Heart right ventricle (tissue), 16 donors: ENCODE measurements around the gene AKT3. TPM values are rescaled to one million over a fixed set of nuclear protein-coding genes. Genes with fewer than 3 reads are reported as not detected.

Source experiments
- ATAC-seq, 8 donors: fragments of 200-7000 bp; cut with Tn5 transposase; one replicate each; pipeline ENCODE4 v1.9.1; 2020; ENCODE audit warnings: mild to moderate bottlenecking in 8 of 8, moderate library complexity in 8 of 8, moderate number of reproducible peaks in 1 of 8
- DNase-seq, 2 donors: peaks; one replicate each; pipeline ENCODE4 v3.0.0-alpha.2; 2020
- H3K27ac ChIP-seq, 10 donors: fragments of 200-600 bp; sonication (generic) in 2 of 10; one replicate each; pipeline versions ENCODE4 v1.5.0 to v1.8.0; 2020 to 2022; ENCODE audit warnings: mild to moderate bottlenecking in 3 of 10
- H3K27me3 ChIP-seq, 7 donors: fragments of 200-600 bp; one replicate each; pipeline ENCODE4 v1.8.0; 2021 to 2022; ENCODE audit warnings: mild to moderate bottlenecking in 2 of 7
- H3K36me3 ChIP-seq, 9 donors: fragments of 200-600 bp; sonication (generic) in 1 of 9; one replicate each; pipeline versions ENCODE4 v1.5.0 to v1.8.0; 2020 to 2022; ENCODE audit warnings: mild to moderate bottlenecking in 2 of 9
- H3K4me1 ChIP-seq, 9 donors: fragments of 200-600 bp; sonication (generic) in 1 of 9; one replicate each; pipeline versions ENCODE4 v1.5.0 to v1.8.0; 2020 to 2022; ENCODE audit warnings: mild to moderate bottlenecking in 4 of 9
- H3K4me3 ChIP-seq, 10 donors: fragments of 200-600 bp; sonication (generic) in 2 of 10; one replicate each; pipeline versions ENCODE4 v1.5.0 to v1.8.0; 2020 to 2022; ENCODE audit warnings: mild to moderate bottlenecking in 7 of 10, moderate library complexity in 2 of 10
- H3K9me3 ChIP-seq, 11 donors: fragments of 200-600 bp in 10 of 11; sonication (generic) in 2 of 11; one replicate each; pipeline versions ENCODE4 v1.5.0 to v1.8.0; 2013 to 2022; ENCODE audit warnings: mild to moderate bottlenecking in 2 of 11, control low read depth in 1 of 11, moderate library complexity in 1 of 11
- WGBS, 2 donors: extraction: QIAGEN DNeasy Blood & Tissue Kit; methylation state at CpG; one replicate each; pipeline ENCODE4 v1.1.7; 2013; ENCODE audit warnings: inconsistent platforms in 1 of 2; 5-methylcytosine and 5-hydroxymethylcytosine counted together
- intact Hi-C, 10 donors: fragments of 100-400 bp; cut with DNase I; formaldehyde crosslinking; loops; one replicate each; pipeline versions ENCODE4 v1.11.1 to v1.14.2; 2022
- polyA plus RNA-seq, 2 donors: library from polyadenylated mRNA; stranded (reverse); fragments of 200-250 nt; gene quantifications; one replicate each; pipeline ENCODE4 v1.2.3, GENCODE V29; 2013
- total RNA-seq, 10 donors: library from RNA; stranded (reverse); fragmentation: NEBNext Ultra II Directional in 3 of 10; extraction: Animal tissue kit (Norgen Biotek cat#: 25700) in 3 of 10; gene quantifications; one replicate each; pipeline versions ENCODE4 v1.2.1 to v1.2.4, GENCODE V29; 2021 to 2023
- TF ChIP-seq, protein P1 (sequence below), 9 donors: fragments of 200-600 bp; sonication (generic) in 2 of 9; IDR thresholded peaks; one replicate each; pipeline versions ENCODE4 v1.5.0 to v1.8.0; 2021 to 2022; ENCODE audit warnings: antibody characterized with exemption in 9 of 9, mild to moderate bottlenecking in 5 of 9, moderate library complexity in 1 of 9
- donor health status: Arrhythmogenic right ventricular cardiomyopathy.
- donor health status: ischemic (EF 13 %, LVEDD 7.1; RV severe dilation, severe dysfunction).
- donor health status: healthy with polysubstance abuse.
- donor health status: DM: no; HTN: yes; CAD: no.
- donor health status: DM: no; HTN: no; CAD: no.
- donor health status: ischemic (EF 25% LVEDD 6.9; RV normal size, moderate dysfunction).
- donor health status: ischemic (EF 25% LVEDD 5.7; RV mildly dilated, moderate dysfunction).
- donor health status: healthy.
- donor health status: DM: yes; HTN: yes; CAD: no.
- donor health status: Ischemic cardiomyopathy.
- donor health status: ischemic (EF 35%, LVEDD 5.7; RV mildly dilated, moderate dysfunction).
- donor health status: nonischemic (EF 11% LVEDD 7.7; RV severe dilation, severe dysfunction).
- donor health status: DM: yes; HTN: yes; CAD: no.
- donor health status: PGD.
- donor health status: ischemic (EF 29% LVEDD 5.4; RV normal size, mild dysfunction).
- donor health status: nonischemic (EF 23%, LVEDD 6.1; RV moderate dilation, normal function).

The AKT3 gene
- total and polyA plus RNA-seq, 12 donors = 6.5 to 27.6 (median 17.7) TPM

DNA sequence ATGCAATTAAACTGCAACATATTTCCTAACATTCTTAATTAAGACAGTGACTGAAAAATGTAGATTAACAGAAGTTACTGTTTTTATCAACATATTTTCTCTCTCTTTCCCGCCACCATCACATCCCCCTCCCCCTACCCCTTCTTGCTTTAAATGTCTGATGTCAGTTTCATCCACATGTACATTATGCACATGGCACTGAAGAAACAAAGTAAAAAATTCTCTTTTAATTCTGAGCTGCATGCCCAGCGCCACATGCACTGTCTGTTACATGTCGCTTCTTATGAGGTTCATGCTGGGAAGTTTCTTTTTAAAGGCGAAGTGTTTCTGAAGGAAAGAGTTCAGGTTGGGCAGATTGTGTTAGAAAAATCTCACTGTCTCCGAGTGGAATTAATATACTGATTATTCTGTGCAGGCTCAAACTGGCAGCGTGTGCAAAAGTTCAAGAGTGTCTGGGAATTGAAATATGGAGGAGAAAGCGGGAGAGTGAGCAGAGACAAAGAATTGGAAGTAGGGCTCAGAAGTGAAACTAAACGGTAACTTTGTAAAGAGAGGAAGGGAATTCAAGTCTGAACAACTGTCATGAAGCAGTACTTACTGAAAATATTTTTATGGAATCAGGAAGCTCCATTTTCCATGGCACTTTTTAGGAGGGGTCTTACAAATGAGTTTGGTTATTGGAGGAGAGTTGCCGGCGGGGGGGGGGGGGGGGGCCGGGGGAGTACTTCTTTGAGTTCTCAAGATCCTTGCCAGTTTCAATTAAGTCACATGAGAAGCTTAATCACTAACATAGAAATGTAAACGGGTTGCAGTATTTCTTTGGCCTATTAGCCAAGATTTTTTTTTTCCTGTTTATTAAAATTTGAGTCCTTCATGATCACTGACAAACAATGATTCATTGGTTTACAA lies 376.6 kb downstream of the AKT3 start:
- Histone ChIP-seq H3K27me3 (no peaks in the 10 kb centered on the region), H3K36me3 (peaks cover 0 to 24% (median 0%) of the 10 kb centered on the region in 9 donors), H3K4me3 (peak overlapping the region in 9 of 10 donors; percentile 23 to 52 (median 45)), H3K27ac (peak overlapping the region in 3 of 10 donors; percentile 15 to 54 (median 38)), H3K4me1 (peaks cover 0 to 24% (median 12%) of the 10 kb centered on the region in 9 donors), H3K9me3 (no peaks in the 10 kb centered on the region)
- DNase-seq (no peak), ATAC-seq (peak in 2 of 8 donors; percentile 31 to 48)
- intact Hi-C loops = loop anchor here in 2 of 10 donors (10.0 kb wide), 2 partner anchors 281 to 801 kb away; no protein-coding TSS in a partner anchor
- WGBS, 2 donors = 30 to 38% methylated on average over 11 to 12 of the region's 12 CpGs
- TF ChIP-seq, protein P1, sequence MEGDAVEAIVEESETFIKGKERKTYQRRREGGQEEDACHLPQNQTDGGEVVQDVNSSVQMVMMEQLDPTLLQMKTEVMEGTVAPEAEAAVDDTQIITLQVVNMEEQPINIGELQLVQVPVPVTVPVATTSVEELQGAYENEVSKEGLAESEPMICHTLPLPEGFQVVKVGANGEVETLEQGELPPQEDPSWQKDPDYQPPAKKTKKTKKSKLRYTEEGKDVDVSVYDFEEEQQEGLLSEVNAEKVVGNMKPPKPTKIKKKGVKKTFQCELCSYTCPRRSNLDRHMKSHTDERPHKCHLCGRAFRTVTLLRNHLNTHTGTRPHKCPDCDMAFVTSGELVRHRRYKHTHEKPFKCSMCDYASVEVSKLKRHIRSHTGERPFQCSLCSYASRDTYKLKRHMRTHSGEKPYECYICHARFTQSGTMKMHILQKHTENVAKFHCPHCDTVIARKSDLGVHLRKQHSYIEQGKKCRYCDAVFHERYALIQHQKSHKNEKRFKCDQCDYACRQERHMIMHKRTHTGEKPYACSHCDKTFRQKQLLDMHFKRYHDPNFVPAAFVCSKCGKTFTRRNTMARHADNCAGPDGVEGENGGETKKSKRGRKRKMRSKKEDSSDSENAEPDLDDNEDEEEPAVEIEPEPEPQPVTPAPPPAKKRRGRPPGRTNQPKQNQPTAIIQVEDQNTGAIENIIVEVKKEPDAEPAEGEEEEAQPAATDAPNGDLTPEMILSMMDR (IDR thresholded peaks at IDR 0.05) = no peak

DNA sequence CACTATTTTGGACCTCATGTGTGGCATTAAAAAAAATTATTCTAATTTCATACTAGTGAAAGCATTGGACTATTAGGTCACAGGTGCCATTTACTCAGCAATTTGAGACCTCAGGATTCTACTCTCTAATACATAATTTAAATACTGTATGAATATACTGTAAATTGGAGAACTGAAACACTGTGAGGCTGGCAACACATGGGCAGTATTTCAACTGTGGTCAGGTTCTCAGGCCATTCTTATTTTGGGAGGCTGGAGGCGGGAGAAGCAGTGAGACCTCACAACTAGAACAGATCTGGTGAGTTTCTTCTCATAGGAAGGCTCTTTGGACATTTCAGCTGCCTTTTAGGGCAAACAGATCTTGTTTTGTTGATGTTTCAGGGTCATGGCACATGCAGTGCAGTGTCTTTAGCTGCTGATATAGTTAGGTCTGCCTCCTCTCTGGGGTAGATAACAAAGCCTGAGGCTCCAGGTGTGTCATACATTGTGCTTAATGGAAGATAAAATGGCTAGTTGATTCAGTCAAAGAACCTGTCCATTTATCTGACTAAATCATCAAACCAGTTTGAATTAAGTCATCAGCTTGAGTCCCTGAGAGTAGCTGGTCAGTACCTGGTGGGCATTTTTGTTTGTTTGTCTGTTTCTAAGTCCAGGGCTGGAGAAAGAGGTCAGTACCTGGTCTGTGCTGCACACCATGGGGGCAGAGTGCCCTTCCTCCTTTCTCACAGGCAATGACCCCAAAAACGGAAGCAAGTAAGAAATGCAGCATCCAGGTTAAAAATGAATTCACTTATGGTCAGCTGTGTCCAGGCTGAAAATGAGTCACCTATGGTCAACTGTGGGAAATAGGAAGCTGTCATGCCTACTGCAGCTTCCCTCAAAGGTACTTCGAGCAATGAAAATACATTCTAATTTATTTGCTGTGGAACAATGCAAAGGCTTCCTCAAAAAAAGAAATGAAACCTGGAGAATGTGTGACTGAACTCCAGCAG lies 378.0 kb downstream of the AKT3 start:
- H3K36me3 ChIP-seq = peaks cover 0 to 24% (median 0%) of the 10 kb centered on the region in 9 donors
- no peaks in the 10 kb centered on the region for H3K27me3 ChIP-seq
- TF ChIP-seq, protein P1 (IDR thresholded peaks at IDR 0.05) = no peak
- H3K4me1 ChIP-seq = peaks cover 0 to 24% (median 12%) of the 10 kb centered on the region in 9 donors
- H3K27ac ChIP-seq = no peak overlapping the region
- peak in 5 of 8 donors; percentile 22 to 41 (median 34) for ATAC-seq
- WGBS, 2 donors = 72 to 75% methylated on average over 3 of the region's 3 CpGs
- DNase-seq = no peak
- H3K4me3 ChIP-seq = peak overlapping the region in 1 of 10 donors; percentile 45
- no peaks in the 10 kb centered on the region for H3K9me3 ChIP-seq
- intact Hi-C loops = loop anchor here in 2 of 10 donors (10.0 kb wide), 2 partner anchors 283 to 803 kb away; no protein-coding TSS in a partner anchor

DNA sequence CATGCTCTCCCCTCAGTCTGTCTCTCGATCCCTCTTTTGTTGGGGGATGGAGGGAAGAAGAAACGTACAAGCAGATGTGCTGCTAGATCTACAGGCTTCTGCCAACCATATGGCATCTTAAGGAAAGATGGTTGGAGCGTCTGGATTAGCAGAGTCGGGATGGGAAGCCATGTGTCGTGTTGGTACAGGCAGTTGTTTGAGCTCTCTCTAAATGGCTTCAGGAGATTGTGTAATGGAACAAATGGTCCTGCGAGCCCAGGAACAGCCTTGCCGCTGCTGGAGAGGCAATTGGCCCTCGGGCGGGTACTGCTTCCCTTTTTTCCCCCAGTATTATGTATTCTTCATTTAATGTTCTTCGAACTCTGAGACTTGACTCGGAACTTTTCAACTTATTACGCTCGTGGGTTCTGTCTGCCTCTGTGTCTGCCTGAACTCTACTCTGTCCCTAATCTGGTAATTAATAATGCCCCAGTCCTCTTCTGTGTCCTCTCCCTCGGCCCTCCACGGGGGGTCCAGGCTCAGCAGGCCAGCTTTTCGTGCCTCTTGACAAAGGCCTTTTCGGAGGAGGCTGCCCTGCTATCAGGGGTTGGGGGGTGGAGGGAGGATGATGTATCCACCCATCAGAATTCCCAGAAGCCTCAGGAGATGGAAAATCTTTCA lies 378.9 kb downstream of the AKT3 start:
- intact Hi-C loops = loop anchor here in 2 of 10 donors (10.0 kb wide), 2 partner anchors 284 to 804 kb away; no protein-coding TSS in a partner anchor
- TF ChIP-seq, protein P1 (IDR thresholded peaks at IDR 0.05) = no peak
- 87 to 88% methylated on average over 17 of the region's 17 CpGs for WGBS, 2 donors
- DNase-seq (no peak), ATAC-seq (peak in 4 of 8 donors; percentile 41 to 61 (median 50))
- Histone ChIP-seq H3K27me3 (no peaks in the 10 kb centered on the region), H3K27ac (no peak overlapping the region), H3K4me3 (no peak overlapping the region), H3K4me1 (peaks cover 0 to 24% (median 12%) of the 10 kb centered on the region in 9 donors), H3K9me3 (no peaks in the 10 kb centered on the region), H3K36me3 (peaks cover 0 to 22% (median 0%) of the 10 kb centered on the region in 9 donors)
